ENCODE data around the gene CHST1.

Gene CHST1

GRCh38 chr11:45674481-45675190 is 9.2 kb upstream of the CHST1 start:
- no peak for DNase-seq

DNA sequence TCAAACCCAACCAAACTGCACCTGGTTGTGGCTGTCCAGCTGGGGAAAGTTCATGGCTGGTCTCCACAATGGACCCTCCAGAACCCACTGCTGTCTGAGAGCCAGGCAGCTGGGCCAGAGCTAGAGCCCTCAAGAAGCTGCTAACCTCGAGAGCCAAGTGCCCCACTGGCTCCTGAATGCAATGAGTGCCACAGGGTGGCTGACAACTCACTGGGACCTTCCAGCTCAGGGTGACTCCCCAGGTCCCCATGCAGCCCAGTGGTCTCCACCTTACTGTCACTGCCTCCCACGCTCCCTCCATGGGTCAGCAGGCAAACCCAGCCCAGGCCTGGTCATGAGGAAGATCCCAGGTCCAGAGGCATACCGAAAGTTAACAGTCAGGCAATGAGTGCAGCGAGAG is 8.0 kb upstream of the CHST1 start:
- no peak for DNase-seq

DNA sequence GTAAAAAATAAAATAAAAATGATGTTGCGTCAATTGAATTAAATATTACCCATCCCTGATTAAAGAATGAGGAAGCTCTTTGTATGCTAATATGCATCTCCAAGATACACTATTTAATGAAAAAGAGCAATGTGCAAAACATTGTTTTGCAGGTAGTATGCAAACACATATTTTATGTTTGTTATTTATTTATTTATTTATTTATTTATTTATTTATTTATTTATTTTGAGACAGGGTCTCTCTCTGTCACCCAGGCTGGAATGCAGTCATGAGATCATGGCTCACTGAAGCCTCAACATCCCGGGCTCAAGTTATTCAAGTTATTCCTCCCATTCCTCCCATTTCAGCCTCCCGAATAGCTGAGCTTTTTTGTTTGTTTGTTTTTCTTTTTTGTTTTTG is 7.2 kb upstream of the CHST1 start:
- DNase-seq: no peak

GRCh38 chr11:45671246-45672171 is 6.1 kb upstream of the CHST1 start:
- no peak for DNase-seq

DNA sequence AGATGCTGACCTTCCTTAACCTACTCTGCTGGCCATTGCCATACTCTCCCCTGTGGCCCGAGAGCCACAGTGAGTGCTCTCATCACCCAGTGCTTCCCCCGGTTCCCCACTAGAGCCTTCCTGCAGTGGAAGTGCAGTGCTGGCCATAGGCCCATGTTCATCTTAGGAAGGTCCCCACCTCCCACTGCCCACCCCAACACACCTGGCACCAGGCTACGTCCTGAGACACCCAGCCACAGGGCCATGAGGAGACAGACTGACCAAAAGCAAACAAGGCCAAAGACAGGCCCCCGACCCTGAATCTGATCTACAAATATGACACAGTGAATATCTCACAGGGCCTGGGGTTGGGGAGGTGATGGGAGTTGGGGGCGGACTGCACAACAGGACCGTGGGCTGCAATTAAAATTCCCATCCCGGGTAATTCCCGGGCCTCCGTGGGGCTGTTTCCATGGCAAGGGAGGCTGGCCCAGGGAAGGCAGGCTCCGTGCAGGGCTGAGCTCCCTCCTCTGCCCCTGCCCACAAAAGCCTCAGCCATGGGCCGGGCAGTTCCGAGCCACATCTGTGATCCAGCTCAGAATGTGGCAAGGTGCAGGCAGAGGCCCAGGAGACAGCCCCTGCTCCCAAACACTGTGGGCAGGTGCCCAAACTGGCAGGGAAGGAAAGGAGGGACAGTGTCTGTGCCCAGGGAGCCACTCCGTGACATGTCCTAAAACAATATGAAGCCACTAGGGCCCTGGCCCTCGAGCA is 5.1 kb upstream of the CHST1 start:
- no peak for DNase-seq

GRCh38 chr11:45669956-45670355 is 4.5 kb upstream of the CHST1 start:
- DNase-seq: no peak

GRCh38 chr11:45669146-45669545 is 3.7 kb upstream of the CHST1 start:
- no peak for DNase-seq

GRCh38 chr11:45667929-45668680 is 2.7 kb upstream of the CHST1 start:
- DNase-seq: no peak

- DNase-seq: no peak
Observed at GRCh38 chr11:45666648-45667642, 1.5 kb upstream of the CHST1 start.

GRCh38 chr11:45665933-45666647 is 668 bp upstream of the CHST1 start:
- DNase-seq: no peak

GRCh38 chr11:45664376-45665205 is 831 bp downstream of the CHST1 start:
- DNase-seq: no peak

DNA sequence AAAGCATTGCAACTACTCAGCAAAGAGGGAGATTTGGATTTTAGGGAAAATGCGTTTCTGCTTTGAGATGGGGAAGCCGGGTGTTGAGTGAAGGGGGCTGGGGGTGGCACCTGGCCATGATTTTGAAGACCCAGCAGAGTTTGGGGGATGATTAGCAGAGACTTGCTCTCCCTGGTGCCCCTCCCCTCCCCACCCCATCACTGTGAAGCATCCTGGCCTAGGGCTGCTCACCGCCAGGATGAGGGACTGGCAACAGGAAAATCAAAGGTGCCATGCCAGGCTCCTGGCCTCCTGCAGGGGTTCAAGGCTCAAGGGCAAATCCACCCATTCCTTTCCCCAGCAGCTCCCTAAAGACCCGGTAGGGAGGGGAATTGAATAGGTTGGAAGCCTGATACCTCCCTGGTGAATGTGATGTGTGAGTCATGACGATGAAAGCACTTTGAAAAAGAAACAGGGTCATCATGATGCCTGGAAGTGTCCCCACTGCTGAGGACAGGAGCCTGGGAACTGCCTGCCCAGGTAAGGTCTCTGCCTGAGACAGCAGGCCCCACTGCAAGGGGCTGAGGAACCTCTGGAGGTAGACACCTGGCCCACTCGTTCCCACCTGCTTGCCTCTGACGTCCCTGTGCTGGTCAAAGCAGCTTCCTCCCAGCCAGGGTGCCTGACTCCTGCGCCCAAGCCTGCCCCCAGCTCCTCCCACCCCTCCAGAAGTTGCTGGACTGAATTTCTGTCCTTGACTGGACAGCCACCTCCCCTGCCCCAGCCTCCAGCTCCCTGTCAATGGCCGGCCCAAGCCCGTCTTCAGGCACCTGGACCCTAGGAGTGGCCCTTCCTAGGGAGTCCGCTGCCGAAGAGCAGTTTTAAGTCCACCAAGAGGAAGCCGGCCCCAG is 1.7 kb downstream of the CHST1 start:
- DNase-seq: no peak

DNA sequence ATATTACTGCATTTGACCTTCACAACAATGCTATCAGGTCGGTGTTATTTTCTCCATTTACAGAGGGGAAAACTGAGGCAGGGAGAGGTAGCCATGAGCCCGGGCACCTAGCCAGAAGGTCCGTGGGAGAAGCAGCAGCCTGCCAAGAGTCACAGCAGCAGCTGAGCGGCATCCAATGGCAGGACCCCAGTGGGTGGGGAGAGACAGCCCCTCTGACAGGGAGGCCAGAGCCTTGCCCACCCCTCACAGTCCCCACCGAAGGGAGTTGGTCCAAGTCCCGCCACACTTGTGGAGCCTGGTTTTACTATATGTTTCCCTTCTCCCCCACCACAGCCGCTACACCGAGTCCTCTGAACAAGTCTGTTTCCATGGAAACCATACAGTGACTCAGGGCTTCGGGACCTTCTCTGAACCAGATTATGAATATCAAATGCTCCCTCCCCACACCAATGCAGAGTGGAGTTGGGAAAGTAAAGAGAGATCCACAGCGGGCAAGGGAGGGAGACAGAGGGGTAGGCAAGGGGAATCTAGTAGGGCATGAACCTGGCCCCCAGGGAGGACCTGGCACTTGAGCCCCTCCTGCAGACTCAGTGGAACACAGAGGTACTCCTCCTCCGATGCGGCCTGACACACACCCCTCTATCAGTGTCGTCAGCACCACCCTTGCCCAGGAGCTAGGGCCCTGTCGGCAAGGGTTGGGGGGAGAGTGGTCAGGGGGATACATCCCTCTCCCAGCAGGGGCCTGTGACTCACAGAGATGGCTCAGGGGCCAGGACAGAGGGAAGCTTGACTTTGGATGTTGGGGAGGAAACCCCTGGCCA is 2.5 kb downstream of the CHST1 start:
- DNase-seq: no peak

- no peak for DNase-seq
Observed at GRCh38 chr11:45662096-45662664, 3.2 kb downstream of the CHST1 start.

DNA sequence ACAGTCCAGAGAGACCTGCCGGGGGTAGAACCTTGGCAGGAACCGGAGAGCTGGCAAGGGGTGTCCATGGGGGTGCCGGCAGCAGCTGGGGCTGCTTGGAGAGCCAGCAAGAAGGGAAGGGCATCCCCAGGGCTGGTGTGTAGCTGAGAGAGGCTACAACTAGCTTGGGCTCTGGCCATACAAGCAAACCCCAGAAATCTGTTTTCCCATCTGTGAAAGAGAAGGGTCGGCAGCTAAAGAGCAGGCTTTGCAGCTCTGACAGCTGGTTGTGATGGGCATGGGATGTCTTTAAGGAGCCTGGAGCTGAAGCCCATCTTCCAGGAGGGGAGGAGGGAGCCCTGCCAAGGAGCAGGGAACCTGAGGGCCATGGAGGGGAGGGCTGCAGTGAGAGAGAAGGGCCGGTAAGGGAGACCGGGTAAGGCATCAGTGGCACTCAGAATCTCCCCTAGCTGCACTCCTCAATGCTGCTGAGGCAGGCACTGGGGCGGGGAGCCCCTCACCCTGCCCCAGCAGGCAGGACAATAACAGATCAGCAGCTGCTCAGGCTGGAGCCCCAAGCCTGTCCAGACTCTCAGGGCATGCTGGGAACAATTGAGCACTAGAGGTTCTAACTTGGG is 3.9 kb downstream of the CHST1 start:
- DNase-seq: no peak

DNA sequence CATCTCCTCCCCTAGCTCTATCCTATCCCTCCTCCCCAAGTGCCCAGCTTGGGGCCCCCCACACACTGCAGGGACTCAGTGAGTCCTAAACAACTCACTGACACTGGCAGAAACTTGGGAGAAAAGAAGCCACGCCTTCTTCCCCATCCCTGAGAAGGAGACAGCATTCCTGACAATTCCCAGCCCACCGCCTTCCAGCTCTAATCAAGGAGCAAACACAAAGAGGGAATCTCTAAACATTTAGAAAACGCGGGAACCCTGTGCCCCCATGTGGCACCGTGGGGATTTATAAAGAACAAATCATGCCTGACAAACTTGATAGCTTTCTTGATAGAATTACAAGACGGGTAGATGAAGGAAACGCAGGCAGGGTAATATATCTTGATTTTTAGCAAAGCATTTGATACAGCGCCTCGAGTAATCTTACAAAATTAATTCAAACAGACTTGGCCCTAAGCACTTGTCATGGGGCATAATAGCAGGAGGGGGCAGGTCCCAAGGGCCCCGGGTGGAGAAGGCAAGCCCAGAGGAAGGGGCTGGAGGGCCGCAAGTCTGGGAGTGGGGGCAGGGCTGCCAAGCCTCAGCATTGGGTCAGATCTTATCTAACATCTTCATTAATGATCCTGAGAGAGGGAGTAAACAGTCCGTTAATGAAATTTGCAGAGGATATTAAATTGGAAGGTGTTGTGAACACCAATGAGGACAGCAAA is 4.5 kb downstream of the CHST1 start:
- no peak for DNase-seq

Measured in CD4-positive, alpha-beta T cell treated with Interferon alpha-2 for 1 hour (primary cell).